ENCODE data around the gene PAK4. TPM values are rescaled to one million over a fixed set of nuclear protein-coding genes. Genes with fewer than 3 reads are reported as not detected.

Gene PAK4
- total and polyA plus RNA-seq, 2 of the 8 experiments (the other 6 are each of a cell fraction or from before 2014, with no cell fraction given), result 50.7 to 64.4 TPM

- ChIA-PET POLR2A (ENCODE audit: partially characterized antibody) (interaction anchor here (2.0 to 2.5 kb wide), 4 partner anchors 9 to 18 kb away, joined by 5 to 7 read pairs (median 6); no protein-coding TSS in a partner anchor), CTCF (ENCODE audit: partially characterized antibody) (interaction anchor here (0.7 to 2.8 kb wide), 7 partner anchors 14 to 121 kb away, joined by 3 to 7 read pairs (median 3); no protein-coding TSS in a partner anchor)
- no peak overlapping the region for H3K14ac ChIP-seq (ENCODE audit: insufficient read length)
- H4K91ac ChIP-seq (replicated peaks; ENCODE audit: insufficient read length, low read length), result no peak overlapping the region
- no peak overlapping the region for H3K56ac ChIP-seq (replicated peaks; ENCODE audit: insufficient read length, low read depth, low read length)
- H3K79me1 ChIP-seq (ENCODE audit: low read depth, low read length), result no peaks in the 10 kb centered on the region
- H3K4me2 ChIP-seq (ENCODE audit: insufficient read depth in 1 of 2, low read depth in 2 of 2, low read length in 2 of 2), result peak overlapping the region; percentile 60 to 85
- H3K4ac ChIP-seq (replicated peaks; ENCODE audit: insufficient read length, low read depth, low read length), result no peak overlapping the region
- H4K20me1 ChIP-seq (replicated peaks in 1 of 2; ENCODE audit: control insufficient read depth in 1 of 2, insufficient read depth in 2 of 2, low read length in 2 of 2), result no peaks in the 10 kb centered on the region
- FAIRE-seq (no peak), DNase-seq (ENCODE audit: low read depth in 1 of 2, low spot score in 2 of 2) (no peak)
- H3K36me3 ChIP-seq (ENCODE audit: control insufficient read depth in 2 of 4, insufficient read depth in 4 of 4, low read length in 3 of 4), result no peaks in the 10 kb centered on the region
- H3K23me2 ChIP-seq (ENCODE audit: low read depth, low read length), result peaks cover 4% of the 10 kb centered on the region; the same call in 1 of the 2 replicates
- no peak overlapping the region for H3K23ac ChIP-seq (ENCODE audit: insufficient read length)
- H3K9me3 ChIP-seq (ENCODE audit: insufficient read depth in 2 of 2, low read depth in 1 of 2, low read length in 1 of 2), result no peaks in the 10 kb centered on the region
- H4K8ac ChIP-seq (ENCODE audit: extremely low read depth, insufficient read depth, low read length), result no peak overlapping the region
- WGBS, 2 experiments (ENCODE audit: extremely low coverage in 1 of 2, insufficient coverage in 1 of 2, insufficient read length in 1 of 2, insufficient replicate concordance in 2 of 2, low coverage in 1 of 2, low lambda C conversion rate in 2 of 2, missing lambda C conversion rate in 1 of 2), result 63% methylated on average over 15 of the region's 15 CpGs; no CpG with 5 or more reads in 1 of the 2 experiments
- H3K9ac ChIP-seq (replicated peaks in 1 of 4; ENCODE audit: extremely low read depth in 1 of 4, low read depth in 3 of 4, low read length in 3 of 4), result no peak overlapping the region
- H2BK5ac ChIP-seq (ENCODE audit: low read depth, low read length), result no peak overlapping the region
- no peak overlapping the region for H2BK12ac ChIP-seq (ENCODE audit: low read depth, low read length)
- H2BK120ac ChIP-seq (replicated peaks; ENCODE audit: low read depth, low read length), result no peak overlapping the region
- no peak overlapping the region for H3K18ac ChIP-seq (ENCODE audit: extremely low read depth, low read length)
- H2AFZ ChIP-seq (ENCODE audit: low read length), result peak overlapping the region; percentile 83
- H2BK15ac ChIP-seq (ENCODE audit: low read length), result no peak overlapping the region
- H3K4me1 ChIP-seq (replicated peaks in 1 of 4; ENCODE audit: control insufficient read depth in 3 of 4, insufficient read depth in 4 of 4, low read length in 3 of 4), result peaks cover 0 to 8% (median 2%) of the 10 kb centered on the region in 4 experiments; a peak in 3 of 7 replicates
- H2BK20ac ChIP-seq (ENCODE audit: low read length), result no peak overlapping the region
- no peak overlapping the region for H3K27ac ChIP-seq (ENCODE audit: low read depth, low read length)
- no peak overlapping the region for H4K5ac ChIP-seq (ENCODE audit: insufficient read length, low read depth, low read length)
- H3K79me2 ChIP-seq (ENCODE audit: control insufficient read depth in 1 of 2, insufficient read depth in 2 of 2, low read length in 2 of 2), result no peaks in the 10 kb centered on the region
- no peak overlapping the region for H2AK5ac ChIP-seq (ENCODE audit: low read depth, low read length)
- peaks cover 3 to 36% (median 28%) of the 10 kb centered on the region in 4 experiments for H3K27me3 ChIP-seq (replicated peaks in 1 of 4; ENCODE audit: control insufficient read depth in 3 of 4, extremely low read depth in 1 of 4, insufficient read depth in 3 of 4, low read length in 3 of 4)
- H3K4me3 ChIP-seq (ENCODE audit: extremely low read depth in 1 of 4, insufficient read depth in 2 of 4, low read depth in 3 of 4, low read length in 4 of 4), result peak overlapping the region; percentile 46 to 63 (median 56); a peak in 5 of 8 replicates
- TF ChIP-seq EZH2 (IDR thresholded peaks at IDR 0.05; ENCODE audit: low read depth, low read length, severe bottlenecking), result peak; percentile 21
These were observed 42.6 kb upstream of the PAK4 start for GRCh38 chr19:39082745-39083598.
